H1 (cell line): ENCODE data around the gene C1QL1. TPM values are rescaled to one million over a fixed set of nuclear protein-coding genes. Genes with fewer than 3 reads are reported as not detected.

ENCODE experiments used
- CTCF ChIA-PET: fragments of 300-600 bp; sonication (Branson Sonifier 250); formaldehyde crosslinking; loops from one replicate; lab custom pipeline; 2021; ENCODE audit not compliant: partially characterized antibody; lab: Charles Lee
- POLR2A ChIA-PET: fragments of 300-600 bp; sonication (Branson Sonifier 250); formaldehyde crosslinking; loops from one replicate; lab custom pipeline; 2021; ENCODE audit warnings: inconsistent platforms; ENCODE audit not compliant: partially characterized antibody; lab: Charles Lee
- DNase-seq, 2 experiments: peaks; one replicate each; pipeline versions ENCODE4 v3.0.0 to v3.0.0-alpha.2; 2010 to 2022; ENCODE audit warnings: low spot score in 2 of 2, low read depth in 1 of 2, mixed read lengths in 1 of 2
- FAIRE-seq: peaks from 2 replicates; lab custom pipeline; 2011; peaks lifted over from hg19 to GRCh38; lab: Jason Lieb, UNC
- H2AFZ ChIP-seq: 2 replicates; pipeline ENCODE4 v1.8.1; 2012; ENCODE audit warnings: low read length, inconsistent platforms
- H2AK5ac ChIP-seq: 2 replicates; pipeline ENCODE4 v1.6.1; 2013; ENCODE audit warnings: low read depth, low read length
- H2BK120ac ChIP-seq: replicated peaks from 2 replicates; pipeline ENCODE3; 2013; ENCODE audit warnings: low read depth, low read length, inconsistent platforms
- H2BK12ac ChIP-seq: 2 replicates; pipeline ENCODE4 v1.6.1; 2013; ENCODE audit warnings: low read depth, low read length
- H2BK15ac ChIP-seq: 2 replicates; pipeline ENCODE4 v1.6.1; 2013; ENCODE audit warnings: low read length
- H2BK20ac ChIP-seq: 2 replicates; pipeline ENCODE4 v1.6.1; 2013; ENCODE audit warnings: low read length
- H2BK5ac ChIP-seq: 2 replicates; pipeline ENCODE4 v1.6.1; 2013; ENCODE audit warnings: low read depth, low read length
- H3K14ac ChIP-seq: 2 replicates; pipeline ENCODE4 v1.6.1; 2013; ENCODE audit warnings: inconsistent platforms; ENCODE audit not compliant: insufficient read length
- H3K18ac ChIP-seq: 2 replicates; pipeline ENCODE4 v1.6.1; 2013; ENCODE audit warnings: low read length; ENCODE audit errors: extremely low read depth
- H3K23ac ChIP-seq: 2 replicates; pipeline ENCODE4 v1.6.1; 2013; ENCODE audit warnings: inconsistent platforms; ENCODE audit not compliant: insufficient read length
- H3K23me2 ChIP-seq: 2 replicates; pipeline ENCODE4 v1.6.1; 2013; ENCODE audit warnings: low read depth, low read length
- H3K27ac ChIP-seq: 2 replicates; pipeline ENCODE4 v1.6.1; 2011; ENCODE audit warnings: low read depth, low read length, inconsistent platforms
- H3K27me3 ChIP-seq, 4 experiments: replicated peaks in 1 of 4; 1 replicate in 1 of 4; 2 replicates in 3 of 4; pipeline versions ENCODE4 v1.6.1 to v1.8.1; 2011 to 2013; ENCODE audit warnings: low read length in 3 of 4, mild to moderate bottlenecking in 3 of 4, inconsistent platforms in 2 of 4, mixed read lengths in 2 of 4, moderate library complexity in 1 of 4; ENCODE audit not compliant: control insufficient read depth in 3 of 4, insufficient read depth in 3 of 4; ENCODE audit errors: extremely low read depth in 1 of 4
- H3K36me3 ChIP-seq, 4 experiments: 2 replicates each; pipeline versions ENCODE4 v1.6.1 to v1.8.1; 2011 to 2013; ENCODE audit warnings: mild to moderate bottlenecking in 4 of 4, low read length in 3 of 4, moderate library complexity in 2 of 4, control low read depth in 1 of 4, inconsistent platforms in 1 of 4; ENCODE audit not compliant: insufficient read depth in 4 of 4, control insufficient read depth in 2 of 4
- H3K4ac ChIP-seq: replicated peaks from 2 replicates; pipeline ENCODE3; 2013; ENCODE audit warnings: low read length, low read depth, mixed read lengths, inconsistent platforms; ENCODE audit not compliant: insufficient read length
- H3K4me1 ChIP-seq, 4 experiments: replicated peaks in 1 of 4; 1 replicate in 1 of 4; 2 replicates in 3 of 4; pipeline versions ENCODE4 v1.6.1 to v1.8.1; 2011 to 2013; ENCODE audit warnings: low read length in 3 of 4, inconsistent platforms in 2 of 4, mixed read lengths in 1 of 4; ENCODE audit not compliant: insufficient read depth in 4 of 4, control insufficient read depth in 3 of 4
- H3K4me2 ChIP-seq, 2 experiments: 2 replicates each; pipeline versions ENCODE4 v1.6.1 to v1.8.1; 2011 to 2013; ENCODE audit warnings: low read depth in 2 of 2, low read length in 2 of 2, control low read depth in 1 of 2, inconsistent platforms in 1 of 2, mild to moderate bottlenecking in 1 of 2; ENCODE audit not compliant: insufficient read depth in 1 of 2
- H3K4me3 ChIP-seq, 4 experiments: fragments of 200-600, 300-600 bp in 1 of 4; sonication (generic), shearing (Covaris generic), sonication (Bioruptor Twin) in 1 of 4; 2 replicates each; pipeline versions ENCODE4 v1.5.1 to v1.8.1; 2011 to 2016; ENCODE audit warnings: low read length in 4 of 4, low read depth in 3 of 4, control low read depth in 2 of 4, inconsistent platforms in 2 of 4, mild to moderate bottlenecking in 2 of 4, mixed read lengths in 1 of 4, moderate library complexity in 1 of 4; ENCODE audit not compliant: insufficient read depth in 2 of 4; ENCODE audit errors: extremely low read depth in 1 of 4
- H3K56ac ChIP-seq: replicated peaks from 2 replicates; pipeline ENCODE3; 2013; ENCODE audit warnings: low read depth, mild to moderate bottlenecking, mixed read lengths, low read length, inconsistent platforms; ENCODE audit not compliant: insufficient read length
- H3K79me1 ChIP-seq: 2 replicates; pipeline ENCODE4 v1.6.1; 2013; ENCODE audit warnings: low read depth, low read length, control low read depth
- H3K79me2 ChIP-seq, 2 experiments: 2 replicates each; pipeline versions ENCODE4 v1.6.1 to v1.8.1; 2012 to 2013; ENCODE audit warnings: low read length in 2 of 2, mild to moderate bottlenecking in 2 of 2, inconsistent platforms in 1 of 2; ENCODE audit not compliant: insufficient read depth in 2 of 2, control insufficient read depth in 1 of 2
- H3K9ac ChIP-seq, 4 experiments: replicated peaks in 1 of 4; 1 replicate in 1 of 4; 2 replicates in 3 of 4; pipeline versions ENCODE4 v1.6.1 to v1.8.1; 2011 to 2013; ENCODE audit warnings: low read depth in 3 of 4, low read length in 3 of 4, control low read depth in 2 of 4, mild to moderate bottlenecking in 2 of 4, moderate library complexity in 2 of 4, inconsistent platforms in 1 of 4; ENCODE audit errors: extremely low read depth in 1 of 4
- H3K9me3 ChIP-seq, 2 experiments: 2 replicates each; pipeline versions ENCODE4 v1.6.1 to v1.8.1; 2012 to 2013; ENCODE audit warnings: mild to moderate bottlenecking in 2 of 2, moderate library complexity in 2 of 2, control low read depth in 1 of 2, inconsistent platforms in 1 of 2, low read depth in 1 of 2, low read length in 1 of 2, mixed read lengths in 1 of 2; ENCODE audit not compliant: insufficient read depth in 2 of 2
- H4K20me1 ChIP-seq, 2 experiments: replicated peaks in 1 of 2; 2 replicates each; pipeline versions ENCODE3 to v1.8.1; 2011 to 2013; ENCODE audit warnings: inconsistent platforms in 2 of 2, low read length in 2 of 2, mild to moderate bottlenecking in 1 of 2; ENCODE audit not compliant: insufficient read depth in 2 of 2, control insufficient read depth in 1 of 2
- H4K5ac ChIP-seq: 2 replicates; pipeline ENCODE4 v1.6.1; 2013; ENCODE audit warnings: low read length, low read depth, mixed read lengths, inconsistent platforms; ENCODE audit not compliant: insufficient read length
- H4K8ac ChIP-seq: 2 replicates; pipeline ENCODE4 v1.8.0; 2013; ENCODE audit warnings: mild to moderate bottlenecking, moderate library complexity, low read length, inconsistent platforms; ENCODE audit not compliant: insufficient read depth; ENCODE audit errors: extremely low read depth
- H4K91ac ChIP-seq: replicated peaks from 2 replicates; pipeline ENCODE3; 2013; ENCODE audit warnings: low read length, mixed read lengths, inconsistent platforms; ENCODE audit not compliant: insufficient read length
- CBX8 ChIP-seq: fragments of 300-800, 300-1000 bp; sonication (generic); IDR thresholded peaks from 2 replicates; pipeline ENCODE4 v1.7.1; 2016; ENCODE audit warnings: low read depth, low read length, borderline replicate concordance
- CHD1 ChIP-seq: IDR thresholded peaks from 2 replicates; pipeline ENCODE4 v1.6.1; 2012; ENCODE audit warnings: low read depth, low read length, improper control_type of control experiment
- CTCF ChIP-seq, 3 experiments: IDR thresholded peaks; 1 replicate in 2 of 3; 2 replicates in 1 of 3; pipeline versions ENCODE4 v1.5.1 to v1.6.1; 2011; ENCODE audit warnings: low read length in 3 of 3, mild to moderate bottlenecking in 3 of 3, inconsistent platforms in 2 of 3, low read depth in 1 of 3, moderate library complexity in 1 of 3; ENCODE audit not compliant: insufficient read depth in 1 of 3; ENCODE audit errors: control extremely low read depth in 1 of 3
- E2F6 ChIP-seq: IDR thresholded peaks from 2 replicates; pipeline ENCODE4 v1.6.1; 2012; ENCODE audit warnings: inconsistent platforms
- EP300 ChIP-seq, 2 experiments: IDR thresholded peaks; 1 replicate in 1 of 2; 2 replicates in 1 of 2; pipeline ENCODE4 v1.6.1; 2011 to 2012; ENCODE audit warnings: low read depth in 2 of 2, low read length in 2 of 2, mild to moderate bottlenecking in 2 of 2, borderline replicate concordance in 1 of 2, inconsistent platforms in 1 of 2, moderate library complexity in 1 of 2
- FOSL1 ChIP-seq: IDR thresholded peaks from 2 replicates; pipeline ENCODE4 v1.6.1; 2011; ENCODE audit warnings: mild to moderate bottlenecking, low read depth, low read length, moderate library complexity; ENCODE audit not compliant: insufficient read depth
- GTF2F1 ChIP-seq: IDR thresholded peaks from 2 replicates; pipeline ENCODE4 v1.6.1; 2012; ENCODE audit warnings: low read depth, low read length, improper control_type of control experiment, borderline replicate concordance
- KDM5A ChIP-seq: fragments of 200-600 bp; IDR thresholded peaks from 2 replicates; pipeline ENCODE4 v1.7.1; 2012; ENCODE audit warnings: mild to moderate bottlenecking, low read length, inconsistent platforms, mixed read lengths
- POLR2A ChIP-seq, 2 experiments: IDR thresholded peaks; 1 replicate in 1 of 2; 2 replicates in 1 of 2; pipeline ENCODE4 v1.6.1; 2011; ENCODE audit warnings: low read depth in 2 of 2, low read length in 2 of 2, mild to moderate bottlenecking in 2 of 2; ENCODE audit errors: control extremely low read depth in 1 of 2
- POLR2AphosphoS5 ChIP-seq: IDR thresholded peaks from 2 replicates; pipeline ENCODE4 v1.6.1; 2011; ENCODE audit warnings: low read depth, low read length
- WGBS, 2 experiments: shearing (Covaris generic) in 1 of 2; methylation state at CpG; one replicate each; pipeline versions ENCODE4 v1.1.6 to v1.1.7; 2013 to 2015; ENCODE audit warnings: low lambda C conversion rate in 2 of 2, mixed read lengths in 2 of 2, inconsistent platforms in 1 of 2, low coverage in 1 of 2, missing lambda C conversion rate in 1 of 2; ENCODE audit not compliant: insufficient replicate concordance in 2 of 2, insufficient coverage in 1 of 2, insufficient read length in 1 of 2; ENCODE audit errors: extremely low coverage in 1 of 2, missing lambda C conversion rate in 1 of 2; 5-methylcytosine and 5-hydroxymethylcytosine counted together
- polyA plus RNA-seq, 7 experiments: library from polyadenylated mRNA; depleted of rRNA in 3 of 7; stranded (reverse) in 5 of 7; unstranded in 2 of 7; fragments of >200 nt in 5 of 7; fragments of 200-250 nt in 2 of 7; gene quantifications; 1 replicate in 5 of 7; 2 replicates in 1 of 7; 4 replicates in 1 of 7; pipeline versions ENCODE4 v1.2.1 to v1.2.3, GENCODE V29; 2011 to 2013; ENCODE audit warnings: missing spikeins in 2 of 7, mixed read lengths in 2 of 7
- total RNA-seq: library from RNA; stranded (reverse); fragmentation: NEBNext Ultra II Directional; extraction: Animal tissue kit (Norgen Biotek cat#: 25700); gene quantifications from 2 replicates; pipeline ENCODE4 v1.2.1, GENCODE V29; 2021

C1QL1 gene
- total and polyA plus RNA-seq, 2 of the 8 experiments (the other 6 are each of a cell fraction or from before 2014, with no cell fraction given) = 7.6 to 10.5 TPM

GRCh38 chr17:44913676-44914075 is 54.4 kb downstream of the C1QL1 start:
- TF ChIP-seq CBX8 = no peak
- no peak for TF ChIP-seq POLR2AphosphoS5
- TF ChIP-seq GTF2F1 = no peak
- no peak for TF ChIP-seq POLR2A (IDR thresholded peaks at IDR 0.05; ENCODE audit: control extremely low read depth in 1 of 2, low read depth in 2 of 2, low read length in 2 of 2)
- no peak for TF ChIP-seq FOSL1
- no peak for TF ChIP-seq KDM5A
- TF ChIP-seq CHD1 = no peak
- TF ChIP-seq CTCF (IDR thresholded peaks at IDR 0.05; ENCODE audit: control extremely low read depth in 1 of 3, insufficient read depth in 1 of 3, low read depth in 1 of 3, low read length in 3 of 3) = no peak
- no peak for TF ChIP-seq EP300 (IDR thresholded peaks at IDR 0.05; ENCODE audit: borderline replicate concordance in 1 of 2, low read depth in 2 of 2, low read length in 2 of 2)
- TF ChIP-seq E2F6 = no peak
- TF ChIP-seq, all 59 proteins: peak for 0
- ChIA-PET POLR2A (interaction anchor here (1.0 to 1.6 kb wide), 4 partner anchors 8 to 52 kb away, joined by 3 to 5 read pairs (median 4); a partner anchor contains a TSS), CTCF (interaction anchor here (0.6 to 8.4 kb wide), 10 partner anchors 8 to 144 kb away, joined by 3 to 83 read pairs (median 4); no protein-coding TSS in a partner anchor)
- H4K91ac ChIP-seq = no peak overlapping the region
- no peaks in the 10 kb centered on the region for H4K20me1 ChIP-seq
- no peak overlapping the region for H2AK5ac ChIP-seq
- H3K4me3 ChIP-seq = no peak overlapping the region
- no peak overlapping the region for H3K4me2 ChIP-seq
- H3K36me3 ChIP-seq = no peaks in the 10 kb centered on the region
- H3K14ac ChIP-seq = no peak overlapping the region
- H3K9me3 ChIP-seq = no peaks in the 10 kb centered on the region
- H2BK20ac ChIP-seq = no peak overlapping the region
- no peak overlapping the region for H3K9ac ChIP-seq
- H4K5ac ChIP-seq = no peak overlapping the region
- H2BK12ac ChIP-seq = no peak overlapping the region
- H3K4me1 ChIP-seq = peaks cover 0 to 5% (median 5%) of the 10 kb centered on the region in 4 experiments; a peak in 5 of 7 replicates
- FAIRE-seq = no peak
- no peak overlapping the region for H2BK120ac ChIP-seq
- no peaks in the 10 kb centered on the region for H3K79me2 ChIP-seq
- no peak overlapping the region for H3K56ac ChIP-seq
- 82% methylated on average over 5 of the region's 6 CpGs; no CpG with 5 or more reads in 1 of the 2 experiments for WGBS, 2 experiments
- H3K23me2 ChIP-seq = peaks cover 6% of the 10 kb centered on the region
- H2BK5ac ChIP-seq = no peak overlapping the region
- no peak overlapping the region for H4K8ac ChIP-seq
- H3K18ac ChIP-seq = no peak overlapping the region
- H3K79me1 ChIP-seq = no peaks in the 10 kb centered on the region
- no peak overlapping the region for H3K27ac ChIP-seq
- H2AFZ ChIP-seq = no peak overlapping the region
- no peak overlapping the region for H3K23ac ChIP-seq
- H3K4ac ChIP-seq = no peak overlapping the region
- H2BK15ac ChIP-seq = 0 out of 2 replicates have a peak overlapping the region, but pooled peaks have one; percentile 5
- DNase-seq = no peak
- H3K27me3 ChIP-seq = peaks cover 0 to 21% (median 15%) of the 10 kb centered on the region in 4 experiments; a peak in 6 of 7 replicates
